GM18909 (cell line): Measurements from ENCODE around the gene NRG3.

Experiments used
- ATAC-seq: cut with Tn5 transposase; IDR thresholded peaks from one replicate; pipeline ENCODE4 v1.9.1; 2021; ENCODE audit warnings: mild to moderate bottlenecking; ENCODE audit not compliant: unreplicated experiment, poor library complexity

Gene NRG3

GRCh38 chr10:82737549-82737948 lies 862.6 kb downstream of the NRG3 start:
- no peak for ATAC-seq

GRCh38 chr10:82738592-82738991 lies 863.6 kb downstream of the NRG3 start:
- ATAC-seq = no peak

GRCh38 chr10:82742478-82742877 lies 867.5 kb downstream of the NRG3 start:
- no peak for ATAC-seq

DNA sequence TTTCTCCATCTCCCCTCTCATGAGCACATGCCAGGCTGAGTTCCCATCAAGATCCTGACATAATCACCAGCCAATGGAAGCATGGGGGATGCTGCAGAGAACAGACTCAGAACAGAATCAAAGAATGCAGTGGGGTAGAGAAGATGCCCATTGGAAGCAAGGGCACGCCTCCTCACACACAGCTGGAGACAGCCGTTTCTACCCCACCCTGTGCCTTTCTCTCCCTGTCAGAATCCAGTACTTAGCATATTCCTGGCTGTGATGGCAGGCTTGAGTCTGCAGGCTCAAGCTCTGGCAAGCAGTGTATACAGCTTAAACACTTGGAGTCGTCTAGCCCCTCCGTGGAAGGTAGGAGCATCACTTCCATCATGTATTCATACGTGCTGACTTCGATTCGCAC lies 867.9 kb downstream of the NRG3 start:
- ATAC-seq = no peak

DNA sequence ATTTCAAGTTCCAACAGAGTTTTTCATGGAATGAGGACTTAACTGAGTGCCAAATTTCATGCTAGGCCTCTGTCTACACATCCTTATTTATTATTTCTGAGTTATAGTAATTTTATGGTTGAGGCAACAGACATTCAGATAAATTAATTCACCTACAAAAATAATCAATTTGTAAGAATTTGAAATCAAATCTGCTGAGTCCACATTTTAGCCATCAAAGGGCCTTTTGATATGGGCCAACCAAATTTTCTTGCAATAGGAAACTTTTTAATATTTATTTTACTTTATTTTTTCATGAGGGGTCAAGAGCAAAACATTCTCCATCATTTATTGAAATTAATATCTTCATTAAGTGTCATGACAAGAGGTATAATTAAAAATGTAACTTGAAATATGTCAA lies 875.5 kb downstream of the NRG3 start:
- no peak for ATAC-seq

DNA sequence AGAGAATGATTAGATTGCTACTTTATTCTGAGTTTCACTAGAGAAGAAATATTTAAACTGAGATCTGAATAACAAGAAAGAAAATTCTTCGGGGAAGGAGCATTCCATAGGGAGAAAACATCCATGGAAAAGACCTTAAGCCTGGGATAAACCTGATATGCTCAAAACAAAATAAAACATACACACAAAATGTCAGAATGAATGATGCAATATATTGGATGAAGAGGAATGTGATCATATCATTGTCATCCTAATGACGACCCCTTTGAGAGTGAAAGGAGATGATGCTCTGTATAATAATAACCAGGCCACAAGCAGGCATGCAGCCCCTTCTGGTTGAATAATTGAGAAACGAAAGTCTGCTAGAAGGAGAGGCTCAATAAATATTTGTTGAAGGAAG lies 882.4 kb downstream of the NRG3 start:
- no peak for ATAC-seq

GRCh38 chr10:82757901-82758300 lies 882.9 kb downstream of the NRG3 start:
- no peak for ATAC-seq

DNA sequence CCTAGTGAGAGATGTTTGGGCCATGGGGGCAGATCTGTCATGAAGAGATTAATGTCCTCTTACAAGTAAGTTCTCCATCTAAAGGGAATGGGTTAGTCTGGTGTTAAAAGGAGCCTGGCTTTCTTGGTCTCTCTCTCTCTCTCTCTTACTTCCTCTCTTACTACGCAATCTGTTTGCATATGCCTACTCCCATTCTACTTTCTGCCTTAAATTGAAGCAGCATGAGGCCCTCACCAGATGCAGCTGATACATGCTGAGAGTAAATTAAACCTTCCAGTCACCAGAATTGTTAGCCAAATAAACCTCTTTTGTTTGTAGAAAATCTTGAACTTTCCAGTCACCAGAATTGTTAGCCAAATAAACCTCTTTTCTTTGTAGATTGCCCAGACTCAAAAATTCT lies 884.1 kb downstream of the NRG3 start:
- no peak for ATAC-seq

GRCh38 chr10:82762641-82763040 lies 887.6 kb downstream of the NRG3 start:
- ATAC-seq = no peak

DNA sequence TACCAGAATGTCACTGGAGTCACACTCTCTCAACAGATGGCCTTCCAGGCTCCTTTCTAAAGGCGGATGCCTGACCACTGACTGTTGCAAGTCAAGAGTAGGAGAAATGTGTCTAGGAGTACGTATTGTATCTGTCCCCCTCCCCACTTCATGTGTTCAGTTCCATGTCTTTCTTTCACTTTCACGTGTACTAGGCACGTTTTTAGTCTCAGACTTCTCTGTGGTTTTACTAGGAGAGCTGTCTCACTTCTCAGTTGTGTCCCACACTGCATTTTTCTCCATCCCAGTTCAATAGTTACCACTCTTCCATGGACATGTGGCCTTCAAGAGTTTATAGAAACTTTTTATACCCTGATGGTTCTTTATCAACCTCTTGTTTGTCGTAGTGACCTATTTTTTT lies 893.0 kb downstream of the NRG3 start:
- no peak for ATAC-seq

DNA sequence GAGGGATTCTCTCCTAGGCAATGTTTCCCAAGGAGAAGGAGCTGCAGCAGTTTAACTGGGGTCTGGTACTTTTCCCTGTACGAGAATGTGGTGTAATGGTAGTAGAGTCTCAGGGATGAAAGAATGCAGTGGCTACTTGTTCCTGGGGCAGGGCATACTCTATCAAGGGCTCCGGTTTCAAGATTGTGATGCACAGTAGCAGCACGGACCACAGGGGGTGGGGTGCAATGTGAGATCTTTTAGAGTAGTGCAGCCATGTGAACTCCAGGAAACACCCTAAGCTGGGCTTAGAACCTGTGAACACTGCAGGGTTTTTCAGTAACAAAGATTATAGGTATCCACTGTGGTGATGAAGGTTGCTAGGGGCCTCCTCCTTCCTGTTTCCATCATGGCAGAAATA lies 903.9 kb downstream of the NRG3 start:
- ATAC-seq = no peak

DNA sequence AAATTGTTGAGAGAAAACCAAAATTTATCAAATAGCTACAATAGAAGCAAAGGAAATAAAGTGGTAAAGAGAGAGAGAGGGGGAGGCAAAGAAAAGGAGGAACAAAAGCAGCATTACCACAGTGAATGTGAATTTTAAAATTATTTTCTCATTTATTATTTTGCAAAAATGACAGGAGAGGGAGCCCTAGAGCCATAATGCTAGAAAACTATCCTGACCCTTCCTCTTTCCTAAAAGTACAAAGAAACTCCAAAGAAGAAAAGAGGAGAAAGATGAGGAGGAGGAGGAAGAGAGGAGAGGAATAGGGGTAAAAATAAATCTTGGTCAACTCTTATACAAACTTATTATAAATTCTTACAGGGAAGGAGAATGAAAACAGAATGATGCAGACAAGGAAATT lies 921.5 kb downstream of the NRG3 start:
- no peak for ATAC-seq

GRCh38 chr10:82801289-82801688 lies 926.3 kb downstream of the NRG3 start:
- ATAC-seq = no peak

DNA sequence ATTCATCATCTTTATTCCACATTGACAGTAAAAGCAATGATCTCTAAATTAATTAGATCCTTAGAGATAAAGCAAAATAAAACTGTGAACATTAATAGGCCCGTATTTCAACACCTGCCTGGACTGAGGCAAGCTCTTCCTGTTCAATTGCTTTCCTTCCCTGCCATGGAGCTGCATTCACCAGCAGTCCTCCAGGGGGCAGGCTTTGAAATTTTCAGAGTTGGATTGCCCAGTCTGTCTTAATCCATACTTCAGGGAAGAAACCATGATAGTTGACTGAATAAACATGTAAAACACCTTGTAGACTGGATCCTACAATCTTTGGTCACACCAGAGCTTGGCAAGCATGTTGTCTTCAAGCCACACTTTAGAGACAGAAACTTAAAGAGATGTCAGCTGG lies 936.6 kb downstream of the NRG3 start:
- ATAC-seq = no peak

DNA sequence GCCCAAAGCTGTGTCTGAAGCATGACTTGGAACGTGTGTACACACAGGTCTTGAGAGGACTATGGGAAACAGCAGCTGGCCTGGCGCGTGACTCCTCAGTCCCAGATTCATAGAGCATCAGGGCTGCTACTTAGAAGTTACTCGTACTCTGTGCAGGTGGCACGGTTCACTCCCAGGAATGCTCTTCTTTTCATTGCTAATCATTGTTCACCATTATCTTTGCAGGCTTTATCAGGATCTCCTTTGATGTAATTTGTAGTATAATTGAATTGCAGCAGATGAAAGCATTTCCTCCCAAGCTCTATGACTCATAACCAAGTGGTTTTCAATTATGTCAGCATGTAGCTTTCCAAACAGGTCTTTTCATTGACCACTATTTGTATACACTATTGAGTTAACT lies 938.9 kb downstream of the NRG3 start:
- ATAC-seq = no peak

DNA sequence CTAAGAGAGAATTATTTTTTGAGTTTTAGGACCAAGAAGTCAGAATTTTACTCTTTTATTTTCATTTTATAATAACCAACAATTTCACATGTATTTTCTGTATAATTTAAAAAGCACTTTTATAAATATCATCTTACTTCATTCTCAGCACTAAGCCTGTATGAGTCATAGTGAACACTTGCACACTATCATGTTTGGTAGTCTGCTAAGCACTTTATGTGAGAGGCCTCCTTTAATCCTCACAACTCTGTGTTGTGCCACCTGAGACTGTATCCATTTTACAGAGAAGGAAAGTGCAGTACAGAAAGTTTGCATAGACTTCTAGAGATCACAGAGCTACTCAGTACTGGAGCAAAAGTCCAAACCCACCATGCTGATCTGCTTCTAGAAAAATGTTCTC lies 939.6 kb downstream of the NRG3 start:
- no peak for ATAC-seq

- ATAC-seq = no peak
These were observed 940.7 kb downstream of the NRG3 start for GRCh38 chr10:82815680-82816079.

DNA sequence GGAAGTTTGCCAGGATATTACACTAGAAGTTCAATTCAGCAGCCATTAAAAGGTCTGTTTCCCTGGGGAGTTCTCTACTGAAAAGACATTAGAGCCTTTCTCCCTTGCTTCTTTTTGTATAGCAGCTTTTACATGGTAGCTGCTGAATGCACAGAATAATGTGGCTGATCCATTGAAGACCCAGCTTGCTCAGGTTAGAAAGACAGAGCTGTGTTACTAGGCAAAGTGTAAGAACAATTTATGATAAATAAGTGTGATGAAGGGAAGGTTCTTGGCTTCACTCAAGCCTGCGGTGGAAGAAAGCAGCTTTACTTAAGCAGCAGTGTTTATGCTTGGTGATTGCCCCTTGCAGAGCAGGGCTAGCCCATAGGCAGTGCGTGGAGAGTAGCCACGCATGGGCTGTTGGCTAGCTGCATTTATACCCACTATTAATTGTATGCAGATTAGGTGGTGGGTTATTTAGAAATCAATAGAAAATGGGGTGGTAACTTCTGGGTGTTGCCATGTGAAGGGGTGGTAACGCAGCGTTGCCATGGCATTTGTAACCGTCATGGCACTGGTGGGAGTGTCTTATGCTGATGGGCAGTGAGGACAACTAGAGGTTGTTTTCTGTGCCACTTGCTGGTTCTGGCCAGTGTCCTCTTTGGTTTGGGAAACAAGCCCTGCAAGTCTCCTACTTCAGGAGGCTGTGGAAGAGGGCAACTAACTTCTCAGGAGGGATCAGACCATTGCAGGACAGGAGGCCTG lies 942.9 kb downstream of the NRG3 start:
- ATAC-seq = no peak

DNA sequence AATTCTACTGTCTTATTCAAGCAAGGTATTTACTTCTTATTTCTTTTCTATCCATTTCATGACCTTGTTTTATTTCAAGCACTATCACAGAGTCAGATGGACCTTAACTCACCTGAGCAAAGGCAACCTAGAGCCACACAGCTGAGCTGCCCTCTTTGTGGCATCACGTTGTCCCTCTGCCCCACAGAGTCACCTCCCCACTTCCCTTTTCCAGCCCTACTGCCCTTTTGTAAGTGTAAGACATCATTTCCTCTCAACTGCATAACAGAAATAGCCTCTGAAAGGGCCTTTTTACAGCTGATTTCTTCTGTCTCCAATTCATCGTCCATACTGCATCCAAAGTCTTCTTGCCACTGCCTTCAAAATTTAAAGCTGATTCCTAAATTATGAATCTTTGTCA lies 946.0 kb downstream of the NRG3 start:
- no peak for ATAC-seq

DNA sequence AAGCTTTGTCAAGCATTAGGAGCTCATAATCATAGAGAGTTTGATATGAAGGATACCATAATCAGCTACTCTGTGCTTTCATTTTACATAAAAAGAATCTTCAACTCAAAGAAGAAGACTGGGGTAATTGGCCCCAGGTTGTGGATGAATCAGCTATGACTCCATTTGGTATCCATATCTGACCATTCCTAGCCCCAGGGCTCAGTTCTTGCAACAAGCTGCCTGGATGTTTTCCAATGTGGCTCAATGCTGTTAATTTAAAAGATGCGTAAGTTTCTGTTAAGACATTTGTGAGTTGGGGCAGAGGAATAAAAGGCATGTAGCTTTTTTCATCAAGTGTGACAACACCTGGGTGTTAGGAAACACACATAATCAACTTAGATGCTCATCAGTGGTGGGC lies 951.1 kb downstream of the NRG3 start:
- no peak for ATAC-seq

DNA sequence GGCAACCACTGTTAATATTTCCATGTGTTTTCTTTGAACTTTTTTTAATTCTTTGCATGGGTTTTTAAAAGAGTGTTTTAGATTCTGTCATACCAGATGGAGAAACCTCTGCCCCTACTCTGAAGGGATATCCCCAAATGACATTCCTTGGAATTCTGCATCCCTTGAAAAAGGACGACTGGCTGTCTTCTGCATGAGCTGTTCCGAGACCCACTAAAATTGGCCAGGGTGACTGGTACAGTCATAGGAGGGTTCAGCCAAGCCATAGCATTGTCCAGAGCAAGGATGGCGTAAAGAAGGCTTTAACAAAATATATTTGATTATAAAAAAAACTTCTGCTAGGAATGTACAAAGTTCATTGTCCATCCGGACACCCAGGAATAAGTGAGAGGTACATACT lies 952.9 kb downstream of the NRG3 start:
- no peak for ATAC-seq

GRCh38 chr10:82847242-82847641 lies 972.2 kb downstream of the NRG3 start:
- no peak for ATAC-seq

DNA sequence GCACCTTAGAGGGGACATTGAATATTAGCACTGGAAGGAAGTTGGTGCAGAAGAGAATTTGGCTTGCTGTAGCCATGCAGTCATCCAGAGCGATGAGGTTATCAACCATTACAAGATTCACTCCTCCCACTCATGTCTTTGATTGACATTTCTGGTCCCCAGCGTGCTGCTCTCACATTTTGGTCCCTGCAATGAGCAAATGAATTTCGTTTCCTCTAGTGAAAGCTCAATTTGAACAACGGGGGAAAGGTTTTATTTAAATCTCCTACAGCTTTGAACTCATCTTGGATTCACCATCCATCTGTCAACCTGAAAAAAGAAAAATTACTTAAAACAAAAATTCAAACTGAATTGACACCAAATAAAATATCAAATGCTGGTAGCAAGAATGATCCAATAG lies 975.2 kb downstream of the NRG3 start:
- no peak for ATAC-seq
